ENCODE results near the gene CPEB3.

The CPEB3 gene

GRCh38 chr10:92303096-92303495 is 12.2 kb upstream of the CPEB3 start:
- POLR2A ChIA-PET: interaction anchor here (1.6 kb wide), 1 partner anchor 11 kb away, joined by 4 read pairs; no protein-coding TSS in a partner anchor
- TF ChIP-seq SUZ12 (IDR thresholded peaks at IDR 0.05) (no peak), PKNOX1 (IDR thresholded peaks at IDR 0.05) (no peak), SP1 (IDR thresholded peaks at IDR 0.05) (no peak), ARNT (IDR thresholded peaks at IDR 0.05) (no peak), ZNF384 (IDR thresholded peaks at IDR 0.05) (no peak), NFRKB (IDR thresholded peaks at IDR 0.05) (no peak), FOXM1 (IDR thresholded peaks at IDR 0.05; ENCODE audit: borderline replicate concordance) (no peak), BHLHE40 (IDR thresholded peaks at IDR 0.05; ENCODE audit: borderline replicate concordance) (no peak), HDGF (IDR thresholded peaks at IDR 0.05; ENCODE audit: borderline replicate concordance) (no peak), CTBP1 (IDR thresholded peaks at IDR 0.05; ENCODE audit: borderline replicate concordance) (no peak), ELF4 (IDR thresholded peaks at IDR 0.05) (no peak), TARDBP (IDR thresholded peaks at IDR 0.05) (no peak), L3MBTL2 (conservative IDR thresholded peaks at IDR 0.05) (no peak), FOXK2 (IDR thresholded peaks at IDR 0.05) (no peak), LEF1 (IDR thresholded peaks at IDR 0.05; ENCODE audit: borderline replicate concordance) (no peak), FOXA1 (IDR thresholded peaks at IDR 0.05) (no peak)
- CTCF ChIA-PET: no interaction called here
- DNase-seq (ENCODE audit: extremely low spot score): no peak

GRCh38 chr10:92298487-92298886 is 7.6 kb upstream of the CPEB3 start:
- no peak for DNase-seq (ENCODE audit: extremely low spot score)
- ChIA-PET CTCF (interaction anchor here (0.6 kb wide), 1 partner anchor 90 kb away, joined by 3 read pairs; no protein-coding TSS in a partner anchor), POLR2A (interaction anchor here (0.6 kb wide), 1 partner anchor 375 kb away, joined by 3 read pairs; no protein-coding TSS in a partner anchor)
- TF ChIP-seq ARNT (IDR thresholded peaks at IDR 0.05) (no peak), PKNOX1 (IDR thresholded peaks at IDR 0.05) (peak; percentile 21; the same call in 1 of the 2 replicates), ZNF384 (IDR thresholded peaks at IDR 0.05) (no peak)

GRCh38 chr10:92291921-92292845 is 1.3 kb upstream of the CPEB3 start:
- peak; percentile 35 for DNase-seq (ENCODE audit: extremely low spot score)
- TF ChIP-seq SUZ12 (IDR thresholded peaks at IDR 0.05) (no peak), BHLHE40 (IDR thresholded peaks at IDR 0.05; ENCODE audit: borderline replicate concordance) (no peak), PKNOX1 (IDR thresholded peaks at IDR 0.05) (no peak), FOXA1 (IDR thresholded peaks at IDR 0.05) (no peak), NFRKB (IDR thresholded peaks at IDR 0.05) (no peak)
- ChIA-PET CTCF (interaction anchor here (0.6 to 1.5 kb wide), 4 partner anchors 92 to 795 kb away, joined by 3 to 4 read pairs (median 4); no protein-coding TSS in a partner anchor), POLR2A (interaction anchor here (0.9 to 1.5 kb wide), 4 partner anchors 11 to 191 kb away, joined by 3 to 4 read pairs (median 4); no protein-coding TSS in a partner anchor)

- DNase-seq (ENCODE audit: extremely low spot score): no peak
- CTCF ChIA-PET: interaction anchor here (0.9 to 1.5 kb wide), 2 partner anchors 91 to 190 kb away, joined by 3 read pairs; no protein-coding TSS in a partner anchor
- POLR2A ChIA-PET: interaction anchor here (0.6 to 1.5 kb wide), 8 partner anchors 12 to 557 kb away, joined by 3 to 7 read pairs (median 4); partner anchors contain the start of genes EXOC6 and IDE
- TF ChIP-seq FOXK2 (IDR thresholded peaks at IDR 0.05): no peak
- TF ChIP-seq PKNOX1 (IDR thresholded peaks at IDR 0.05): no peak
- TF ChIP-seq ARNT (IDR thresholded peaks at IDR 0.05): no peak
- TF ChIP-seq ELF4 (IDR thresholded peaks at IDR 0.05): no peak
- TF ChIP-seq SUZ12 (IDR thresholded peaks at IDR 0.05): no peak
- TF ChIP-seq NFRKB (IDR thresholded peaks at IDR 0.05): no peak
- TF ChIP-seq HDGF (IDR thresholded peaks at IDR 0.05; ENCODE audit: borderline replicate concordance): no peak
- no peak for TF ChIP-seq ZNF384 (IDR thresholded peaks at IDR 0.05)
- TF ChIP-seq L3MBTL2 (conservative IDR thresholded peaks at IDR 0.05): no peak
- TF ChIP-seq TARDBP (IDR thresholded peaks at IDR 0.05): no peak
- no peak for TF ChIP-seq LEF1 (IDR thresholded peaks at IDR 0.05; ENCODE audit: borderline replicate concordance)
- no peak for TF ChIP-seq BHLHE40 (IDR thresholded peaks at IDR 0.05; ENCODE audit: borderline replicate concordance)
- TF ChIP-seq FOXA1 (IDR thresholded peaks at IDR 0.05): no peak
- TF ChIP-seq CTBP1 (IDR thresholded peaks at IDR 0.05; ENCODE audit: borderline replicate concordance): no peak
- TF ChIP-seq FOXM1 (IDR thresholded peaks at IDR 0.05; ENCODE audit: borderline replicate concordance): no peak
- TF ChIP-seq SP1 (IDR thresholded peaks at IDR 0.05): no peak
Measured at GRCh38 chr10:92291616-92291865, 663 bp upstream of the CPEB3 start.

- TF ChIP-seq L3MBTL2 (conservative IDR thresholded peaks at IDR 0.05) (peak; percentile 77), ELF4 (IDR thresholded peaks at IDR 0.05) (no peak), PKNOX1 (IDR thresholded peaks at IDR 0.05) (peak; percentile 43; the same call in 1 of the 2 replicates), NFRKB (IDR thresholded peaks at IDR 0.05) (no peak)
- ChIA-PET POLR2A (interaction anchor here (0.6 to 1.5 kb wide), 13 partner anchors 10 to 714 kb away, joined by 3 to 7 read pairs (median 4); partner anchors contain the start of gene IDE), CTCF (interaction anchor here (0.5 to 1.0 kb wide), 6 partner anchors 14 to 1153 kb away, joined by 3 to 4 read pairs (median 3); no protein-coding TSS in a partner anchor)
- peak; percentile 45 for DNase-seq (ENCODE audit: extremely low spot score)
Measured at GRCh38 chr10:92290076-92290836, 622 bp downstream of the CPEB3 start.
